ENCODE data around the gene STARD3. TPM values are rescaled to one million over a fixed set of nuclear protein-coding genes. Genes with fewer than 3 reads are reported as not detected.
A peak's percentile ranks its signal among the peaks of the same experiment; 100 is the strongest.

STARD3 gene
- total and polyA plus RNA-seq, 2 of the 13 experiments (the other 11 are each of a cell fraction or from before 2014, with no cell fraction given), result 34.6 to 100 TPM

- TF ChIP-seq, protein P1, sequence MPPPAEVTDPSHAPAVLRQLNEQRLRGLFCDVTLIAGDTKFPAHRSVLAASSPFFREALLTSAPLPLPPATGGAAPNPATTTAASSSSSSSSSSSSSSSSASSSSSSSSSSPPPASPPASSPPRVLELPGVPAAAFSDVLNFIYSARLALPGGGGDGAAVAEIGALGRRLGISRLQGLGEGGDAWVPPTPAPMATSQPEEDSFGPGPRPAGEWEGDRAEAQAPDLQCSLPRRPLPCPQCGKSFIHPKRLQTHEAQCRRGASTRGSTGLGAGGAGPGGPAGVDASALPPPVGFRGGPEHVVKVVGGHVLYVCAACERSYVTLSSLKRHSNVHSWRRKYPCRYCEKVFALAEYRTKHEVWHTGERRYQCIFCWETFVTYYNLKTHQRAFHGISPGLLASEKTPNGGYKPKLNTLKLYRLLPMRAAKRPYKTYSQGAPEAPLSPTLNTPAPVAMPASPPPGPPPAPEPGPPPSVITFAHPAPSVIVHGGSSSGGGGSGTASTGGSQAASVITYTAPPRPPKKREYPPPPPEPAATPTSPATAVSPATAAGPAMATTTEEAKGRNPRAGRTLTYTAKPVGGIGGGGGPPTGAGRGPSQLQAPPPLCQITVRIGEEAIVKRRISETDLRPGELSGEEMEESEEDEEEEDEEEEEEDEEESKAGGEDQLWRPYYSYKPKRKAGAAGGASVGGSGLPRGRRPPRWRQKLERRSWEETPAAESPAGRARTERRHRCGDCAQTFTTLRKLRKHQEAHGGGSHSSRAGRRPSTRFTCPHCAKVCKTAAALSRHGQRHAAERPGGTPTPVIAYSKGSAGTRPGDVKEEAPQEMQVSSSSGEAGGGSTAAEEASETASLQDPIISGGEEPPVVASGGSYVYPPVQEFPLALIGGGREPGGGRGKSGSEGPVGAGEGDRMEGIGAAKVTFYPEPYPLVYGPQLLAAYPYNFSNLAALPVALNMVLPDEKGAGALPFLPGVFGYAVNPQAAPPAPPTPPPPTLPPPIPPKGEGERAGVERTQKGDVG (CRISPR knock-in tag; IDR thresholded peaks at IDR 0.05; ENCODE audit: borderline replicate concordance), result no peak
- TF ChIP-seq SP2 (CRISPR knock-in tag; IDR thresholded peaks at IDR 0.05) (no peak), ARID5B (CRISPR knock-in tag; IDR thresholded peaks at IDR 0.05) (peak; percentile 36; the same call in 1 of the 2 replicates), RCOR2 (CRISPR knock-in tag; IDR thresholded peaks at IDR 0.05) (no peak), NAIF1 (CRISPR knock-in tag; IDR thresholded peaks at IDR 0.05; ENCODE audit: borderline replicate concordance) (no peak), RORA (CRISPR knock-in tag; IDR thresholded peaks at IDR 0.05) (no peak), CTCF (CRISPR knock-in tag; IDR thresholded peaks at IDR 0.05) (0 out of 2 replicates have a peak, but pooled peaks have one; percentile 14), BHLHE40 (IDR thresholded peaks at IDR 0.05; ENCODE audit: low read length) (no peak), ZNF224 (CRISPR knock-in tag; IDR thresholded peaks at IDR 0.05) (no peak), KAT8 (CRISPR knock-in tag; IDR thresholded peaks at IDR 0.05) (peak; percentile 36; the same call in 1 of the 2 replicates), ZNF383 (CRISPR knock-in tag; IDR thresholded peaks at IDR 0.05; ENCODE audit: borderline replicate concordance) (no peak), FOXM1 (CRISPR knock-in tag; IDR thresholded peaks at IDR 0.05) (no peak), ZNF501 (CRISPR knock-in tag; IDR thresholded peaks at IDR 0.05) (no peak)
- TF ChIP-seq, protein P2, sequence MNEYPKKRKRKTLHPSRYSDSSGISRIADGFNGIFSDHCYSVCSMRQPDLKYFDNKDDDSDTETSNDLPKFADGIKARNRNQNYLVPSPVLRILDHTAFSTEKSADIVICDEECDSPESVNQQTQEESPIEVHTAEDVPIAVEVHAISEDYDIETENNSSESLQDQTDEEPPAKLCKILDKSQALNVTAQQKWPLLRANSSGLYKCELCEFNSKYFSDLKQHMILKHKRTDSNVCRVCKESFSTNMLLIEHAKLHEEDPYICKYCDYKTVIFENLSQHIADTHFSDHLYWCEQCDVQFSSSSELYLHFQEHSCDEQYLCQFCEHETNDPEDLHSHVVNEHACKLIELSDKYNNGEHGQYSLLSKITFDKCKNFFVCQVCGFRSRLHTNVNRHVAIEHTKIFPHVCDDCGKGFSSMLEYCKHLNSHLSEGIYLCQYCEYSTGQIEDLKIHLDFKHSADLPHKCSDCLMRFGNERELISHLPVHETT (CRISPR knock-in tag; conservative IDR thresholded peaks at IDR 0.05), result no peak
- TF ChIP-seq, protein P3, sequence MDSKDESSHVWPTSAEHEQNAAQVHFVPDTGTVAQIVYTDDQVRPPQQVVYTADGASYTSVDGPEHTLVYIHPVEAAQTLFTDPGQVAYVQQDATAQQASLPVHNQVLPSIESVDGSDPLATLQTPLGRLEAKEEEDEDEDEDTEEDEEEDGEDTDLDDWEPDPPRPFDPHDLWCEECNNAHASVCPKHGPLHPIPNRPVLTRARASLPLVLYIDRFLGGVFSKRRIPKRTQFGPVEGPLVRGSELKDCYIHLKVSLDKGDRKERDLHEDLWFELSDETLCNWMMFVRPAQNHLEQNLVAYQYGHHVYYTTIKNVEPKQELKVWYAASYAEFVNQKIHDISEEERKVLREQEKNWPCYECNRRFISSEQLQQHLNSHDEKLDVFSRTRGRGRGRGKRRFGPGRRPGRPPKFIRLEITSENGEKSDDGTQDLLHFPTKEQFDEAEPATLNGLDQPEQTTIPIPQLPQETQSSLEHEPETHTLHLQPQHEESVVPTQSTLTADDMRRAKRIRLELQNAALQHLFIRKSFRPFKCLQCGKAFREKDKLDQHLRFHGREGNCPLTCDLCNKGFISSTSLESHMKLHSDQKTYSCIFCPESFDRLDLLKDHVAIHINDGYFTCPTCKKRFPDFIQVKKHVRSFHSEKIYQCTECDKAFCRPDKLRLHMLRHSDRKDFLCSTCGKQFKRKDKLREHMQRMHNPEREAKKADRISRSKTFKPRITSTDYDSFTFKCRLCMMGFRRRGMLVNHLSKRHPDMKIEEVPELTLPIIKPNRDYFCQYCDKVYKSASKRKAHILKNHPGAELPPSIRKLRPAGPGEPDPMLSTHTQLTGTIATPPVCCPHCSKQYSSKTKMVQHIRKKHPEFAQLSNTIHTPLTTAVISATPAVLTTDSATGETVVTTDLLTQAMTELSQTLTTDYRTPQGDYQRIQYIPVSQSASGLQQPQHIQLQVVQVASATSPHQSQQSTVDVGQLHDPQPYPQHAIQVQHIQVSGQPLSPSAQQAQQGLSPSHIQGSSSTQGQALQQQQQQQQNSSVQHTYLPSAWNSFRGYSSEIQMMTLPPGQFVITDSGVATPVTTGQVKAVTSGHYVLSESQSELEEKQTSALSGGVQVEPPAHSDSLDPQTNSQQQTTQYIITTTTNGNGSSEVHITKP (CRISPR knock-in tag; IDR thresholded peaks at IDR 0.05; ENCODE audit: low read depth), result 0 out of 2 replicates have a peak, but pooled peaks have one; percentile 24
Measured at GRCh38 chr17:39699818-39700147, 62.8 kb downstream of the STARD3 start, which contains the start of gene ERBB2 (continued).

Measured in HepG2 (cell line).